ENCODE results near the gene IL13RA1. TPM values are rescaled to one million over a fixed set of nuclear protein-coding genes. Genes with fewer than 3 reads are reported as not detected.

The IL13RA1 gene
- total RNA-seq, 1 donor from 2014 or later = 70.4 TPM

DNA sequence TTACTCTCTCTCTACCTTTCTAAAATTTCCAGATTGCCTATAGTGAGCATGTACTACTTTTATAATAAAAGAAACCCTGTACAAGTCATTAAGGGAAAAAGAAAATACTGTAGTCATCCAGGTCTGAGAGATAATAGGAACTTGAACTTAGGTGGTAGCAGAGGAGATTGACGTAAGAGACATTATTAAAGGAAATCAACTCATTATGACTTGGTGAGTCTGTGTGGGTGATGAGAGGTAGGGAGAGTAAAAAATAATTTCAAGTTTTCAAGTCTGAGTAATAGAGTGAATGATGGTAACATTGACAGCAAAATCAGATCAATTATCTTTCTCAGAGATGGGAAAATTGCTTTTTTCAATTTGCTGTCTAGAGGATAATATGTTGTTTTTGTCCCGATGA is 52.2 kb downstream of the IL13RA1 start:
- Mint-ChIP-seq H3K4me3 (ENCODE audit: unreplicated experiment) (no peak overlapping the region), H3K27me3 (ENCODE audit: low read depth) (no peaks in the 10 kb centered on the region), H3K27ac (ENCODE audit: unreplicated experiment) (no peak overlapping the region), H3K4me1 (ENCODE audit: low read depth) (no peaks in the 10 kb centered on the region), H3K36me3 (ENCODE audit: low read depth) (peaks cover 2% of the 10 kb centered on the region), H3K9me3 (ENCODE audit: low read depth) (peaks cover 2% of the 10 kb centered on the region)
- TF ChIP-seq, protein P1, sequence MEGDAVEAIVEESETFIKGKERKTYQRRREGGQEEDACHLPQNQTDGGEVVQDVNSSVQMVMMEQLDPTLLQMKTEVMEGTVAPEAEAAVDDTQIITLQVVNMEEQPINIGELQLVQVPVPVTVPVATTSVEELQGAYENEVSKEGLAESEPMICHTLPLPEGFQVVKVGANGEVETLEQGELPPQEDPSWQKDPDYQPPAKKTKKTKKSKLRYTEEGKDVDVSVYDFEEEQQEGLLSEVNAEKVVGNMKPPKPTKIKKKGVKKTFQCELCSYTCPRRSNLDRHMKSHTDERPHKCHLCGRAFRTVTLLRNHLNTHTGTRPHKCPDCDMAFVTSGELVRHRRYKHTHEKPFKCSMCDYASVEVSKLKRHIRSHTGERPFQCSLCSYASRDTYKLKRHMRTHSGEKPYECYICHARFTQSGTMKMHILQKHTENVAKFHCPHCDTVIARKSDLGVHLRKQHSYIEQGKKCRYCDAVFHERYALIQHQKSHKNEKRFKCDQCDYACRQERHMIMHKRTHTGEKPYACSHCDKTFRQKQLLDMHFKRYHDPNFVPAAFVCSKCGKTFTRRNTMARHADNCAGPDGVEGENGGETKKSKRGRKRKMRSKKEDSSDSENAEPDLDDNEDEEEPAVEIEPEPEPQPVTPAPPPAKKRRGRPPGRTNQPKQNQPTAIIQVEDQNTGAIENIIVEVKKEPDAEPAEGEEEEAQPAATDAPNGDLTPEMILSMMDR (IDR thresholded peaks at IDR 0.05) = no peak
- DNase-seq (ENCODE audit: low spot score) = no peak

DNA sequence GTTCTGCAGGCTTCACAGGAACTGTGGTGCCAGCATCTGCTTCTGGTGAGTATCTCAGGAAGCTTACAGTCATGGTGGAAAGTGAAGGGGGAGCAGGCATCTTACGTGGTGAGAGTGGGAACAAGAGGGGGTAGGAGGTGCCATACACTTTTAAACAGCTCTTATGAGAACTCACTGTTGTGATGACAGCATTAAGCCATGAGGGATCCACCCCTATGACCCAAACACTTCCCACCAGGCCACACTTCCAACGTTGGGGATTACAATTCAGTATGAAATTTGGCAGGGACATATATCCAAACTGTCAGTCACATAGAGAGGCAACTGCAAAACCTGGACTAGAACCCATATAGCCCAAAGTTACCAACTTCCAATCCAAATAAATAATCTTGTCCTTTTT is 53.1 kb downstream of the IL13RA1 start:
- Mint-ChIP-seq H3K27ac (ENCODE audit: unreplicated experiment) (peak overlapping the region; percentile 4), H3K9me3 (ENCODE audit: low read depth) (peaks cover 2% of the 10 kb centered on the region), H3K27me3 (ENCODE audit: low read depth) (no peaks in the 10 kb centered on the region), H3K36me3 (ENCODE audit: low read depth) (no peaks in the 10 kb centered on the region), H3K4me1 (ENCODE audit: low read depth) (no peaks in the 10 kb centered on the region), H3K4me3 (ENCODE audit: unreplicated experiment) (no peak overlapping the region)
- TF ChIP-seq, protein P1 (IDR thresholded peaks at IDR 0.05) = no peak
- no peak for DNase-seq (ENCODE audit: low spot score)

DNA sequence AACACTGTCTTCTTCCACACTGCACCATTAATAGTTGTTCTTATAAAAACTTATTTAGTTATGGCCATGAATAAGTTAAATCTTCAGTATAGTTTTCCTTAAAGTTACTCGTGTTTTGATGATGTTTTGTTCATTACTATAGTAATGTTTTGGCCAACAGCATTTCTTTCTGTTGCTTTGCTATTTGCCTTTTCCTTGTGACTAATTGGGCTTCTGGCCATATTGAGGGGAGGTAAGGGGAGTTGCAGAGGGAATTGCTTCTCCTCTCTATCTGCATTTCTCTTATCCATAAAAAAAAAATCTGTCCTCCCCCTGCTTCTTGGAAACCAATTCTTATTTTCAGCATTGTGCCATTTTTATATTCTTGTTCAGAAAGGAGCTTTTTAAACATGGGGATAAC is 53.5 kb downstream of the IL13RA1 start:
- Mint-ChIP-seq H3K9me3 (ENCODE audit: low read depth) (peaks cover 2% of the 10 kb centered on the region), H3K27me3 (ENCODE audit: low read depth) (no peaks in the 10 kb centered on the region), H3K27ac (ENCODE audit: unreplicated experiment) (no peak overlapping the region), H3K36me3 (ENCODE audit: low read depth) (no peaks in the 10 kb centered on the region), H3K4me3 (ENCODE audit: unreplicated experiment) (no peak overlapping the region), H3K4me1 (ENCODE audit: low read depth) (no peaks in the 10 kb centered on the region)
- TF ChIP-seq, protein P1 (IDR thresholded peaks at IDR 0.05) = no peak
- no peak for DNase-seq (ENCODE audit: low spot score)

DNA sequence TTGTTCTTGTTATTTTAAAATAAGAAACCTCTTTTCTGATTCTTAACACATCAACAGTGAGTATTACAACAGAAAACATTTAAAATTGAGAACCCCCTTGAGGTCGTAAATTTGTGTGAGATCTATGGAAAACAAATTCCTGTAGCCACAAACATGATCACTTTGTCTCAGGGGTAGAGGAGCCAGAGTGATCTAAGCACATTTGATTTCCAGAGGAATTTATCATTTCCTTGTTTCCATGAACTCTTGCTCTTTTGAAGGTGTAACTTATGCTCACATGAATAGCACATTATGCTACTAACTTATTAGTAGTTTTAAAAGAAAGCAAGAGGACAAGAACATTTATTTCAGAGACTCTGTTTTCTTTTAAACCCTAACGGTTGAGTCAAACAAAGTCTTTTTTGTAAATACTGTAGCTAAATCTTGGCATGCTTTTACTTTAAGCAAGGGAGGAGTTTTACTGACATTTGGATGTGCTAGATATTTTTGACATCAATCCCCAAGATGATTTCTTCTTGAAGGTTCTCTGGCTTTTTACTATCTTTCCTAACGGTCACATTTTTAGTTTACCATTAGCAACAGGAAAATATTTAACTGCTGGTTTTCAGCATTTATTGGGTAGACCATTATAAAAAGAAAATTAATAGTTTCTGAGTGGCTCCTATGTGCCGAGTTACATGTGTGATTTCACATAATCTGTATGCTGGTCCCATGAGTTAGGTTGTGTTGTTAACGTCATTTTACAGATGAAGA is 68.3 kb downstream of the IL13RA1 start:
- TF ChIP-seq, protein P1 (IDR thresholded peaks at IDR 0.05) = no peak
- peaks cover 3% of the 10 kb centered on the region for H3K36me3 Mint-ChIP-seq (ENCODE audit: low read depth)
- H3K9me3 Mint-ChIP-seq (ENCODE audit: low read depth) = peaks cover 2% of the 10 kb centered on the region
- no peaks in the 10 kb centered on the region for H3K27me3 Mint-ChIP-seq (ENCODE audit: low read depth)
- H3K27ac Mint-ChIP-seq (ENCODE audit: unreplicated experiment) = no peak overlapping the region
- H3K4me3 Mint-ChIP-seq (ENCODE audit: unreplicated experiment) = no peak overlapping the region
- peaks cover 17% of the 10 kb centered on the region for H3K4me1 Mint-ChIP-seq (ENCODE audit: low read depth)
- DNase-seq (ENCODE audit: low spot score) = no peak

DNA sequence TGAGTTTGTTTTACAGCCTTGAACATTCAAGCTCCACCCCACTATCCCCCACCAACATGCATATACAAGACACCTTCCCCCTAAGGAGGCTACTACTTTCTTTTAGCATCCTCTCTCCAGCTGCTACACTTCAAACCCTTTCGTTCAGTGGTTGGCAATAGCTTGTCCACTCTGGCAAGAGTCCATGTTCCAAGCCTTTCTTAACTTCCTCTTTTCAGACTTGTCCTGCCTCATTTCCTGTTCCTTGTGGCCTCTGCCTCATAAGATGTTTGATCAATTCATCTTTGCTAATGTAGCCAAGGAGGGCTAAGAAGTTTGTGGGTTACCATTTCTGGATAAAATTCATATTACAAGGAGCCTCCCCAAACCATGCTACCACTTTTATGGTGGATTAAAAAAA is 75.5 kb downstream of the IL13RA1 start:
- peaks cover 14% of the 10 kb centered on the region for H3K9me3 Mint-ChIP-seq (ENCODE audit: low read depth)
- no peaks in the 10 kb centered on the region for H3K27me3 Mint-ChIP-seq (ENCODE audit: low read depth)
- H3K36me3 Mint-ChIP-seq (ENCODE audit: low read depth) = no peaks in the 10 kb centered on the region
- no peak overlapping the region for H3K4me3 Mint-ChIP-seq (ENCODE audit: unreplicated experiment)
- TF ChIP-seq, protein P1 (IDR thresholded peaks at IDR 0.05) = no peak
- peak overlapping the region; percentile 11 for H3K27ac Mint-ChIP-seq (ENCODE audit: unreplicated experiment)
- DNase-seq (ENCODE audit: low spot score) = no peak
- peaks cover 10% of the 10 kb centered on the region for H3K4me1 Mint-ChIP-seq (ENCODE audit: low read depth)
